ENCODE data around the gene CHCHD4.

DNA sequence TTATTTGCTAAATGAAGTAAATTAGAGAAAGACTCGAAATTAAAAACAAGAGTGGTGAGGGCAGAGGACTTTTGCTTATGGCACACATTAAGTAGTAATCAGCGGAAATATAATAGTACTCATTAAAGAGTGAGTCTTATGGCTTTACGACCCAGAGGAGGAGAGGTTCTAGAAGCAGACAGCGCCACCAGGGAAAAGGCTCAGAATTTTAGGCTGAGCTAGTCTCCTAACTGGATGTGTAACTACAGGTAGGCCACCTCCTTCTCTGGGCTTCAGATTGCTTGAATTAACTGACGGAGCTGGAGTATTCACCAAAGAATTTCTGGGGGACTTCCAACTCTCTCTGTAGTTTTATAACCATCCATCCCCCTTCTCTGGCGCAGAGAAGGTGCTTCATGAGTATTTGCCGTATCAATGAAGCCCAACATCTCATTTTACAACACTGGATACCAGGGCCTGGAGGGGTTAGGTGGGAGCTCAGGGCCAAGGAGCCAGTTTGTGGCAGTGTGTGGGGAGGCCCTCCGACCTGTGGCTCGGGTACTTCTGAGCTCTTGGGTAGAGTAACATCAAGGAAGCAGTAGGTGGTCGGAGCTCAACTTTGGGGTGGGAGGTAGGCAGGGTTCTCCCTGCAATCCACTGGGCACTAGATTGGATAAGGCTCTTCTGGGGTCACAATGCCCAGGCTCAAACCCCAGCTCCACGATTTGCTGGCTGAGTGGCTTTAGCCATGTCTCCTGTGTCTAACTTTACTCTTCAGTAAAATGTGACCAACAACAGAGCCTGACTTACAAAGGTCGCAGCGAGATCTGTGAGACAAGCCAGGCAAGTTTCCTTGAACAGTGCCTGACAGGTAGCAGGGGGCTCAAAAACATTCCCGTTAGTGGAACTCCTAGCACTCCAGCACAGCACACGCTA, 1.1 kb downstream of the CHCHD4 start:
- no peak for TF ChIP-seq CTCF (conservative IDR thresholded peaks at IDR 0.05 in 1 of 2, IDR thresholded peaks at IDR 0.05 in 1 of 2; ENCODE audit: low read depth in 1 of 2, low read length in 2 of 2)
- no peak for TF ChIP-seq EZH2 (IDR thresholded peaks at IDR 0.05; ENCODE audit: low read length, missing control alignments)

Data from fibroblast of lung (primary cell).